ENCODE data around the gene DHX40.
"Not testable (repeated sequence)": the region's sequence is repeated elsewhere in the genome, so short reads cannot be mapped to it uniquely, and the experiment has no call there.

The DHX40 gene

GRCh38 chr17:59632398-59632797 lies 67.0 kb downstream of the DHX40 start:
- DNase-seq (ENCODE audit: low read depth), result no peak

GRCh38 chr17:59633658-59634359 lies 68.4 kb downstream of the DHX40 start:
- no peak for DNase-seq (ENCODE audit: low read depth)

GRCh38 chr17:59634632-59635541 lies 69.5 kb downstream of the DHX40 start:
- no peak for DNase-seq (ENCODE audit: low read depth)

GRCh38 chr17:59637611-59638310 lies 72.4 kb downstream of the DHX40 start:
- no peak for DNase-seq (ENCODE audit: low read depth)

GRCh38 chr17:59638553-59638952 lies 73.1 kb downstream of the DHX40 start:
- no peak for DNase-seq (ENCODE audit: low read depth)

GRCh38 chr17:59641799-59642484 lies 76.5 kb downstream of the DHX40 start:
- no peak for DNase-seq (ENCODE audit: low read depth)

- DNase-seq (ENCODE audit: low read depth), result no peak
These were observed 77.2 kb downstream of the DHX40 start for GRCh38 chr17:59642565-59642964.

- DNase-seq (ENCODE audit: low read depth), result no peak
These were observed 78.0 kb downstream of the DHX40 start for GRCh38 chr17:59643159-59644140.

- no peak for DNase-seq (ENCODE audit: low read depth)
These were observed 81.9 kb downstream of the DHX40 start for GRCh38 chr17:59647288-59647687.

GRCh38 chr17:59649886-59650285 lies 84.5 kb downstream of the DHX40 start:
- DNase-seq (ENCODE audit: low read depth), result no peak

- DNase-seq (ENCODE audit: low read depth), result no peak
These were observed 85.2 kb downstream of the DHX40 start for GRCh38 chr17:59650642-59651041.

- no peak for DNase-seq (ENCODE audit: low read depth)
These were observed 85.9 kb downstream of the DHX40 start for GRCh38 chr17:59651346-59651745.

- DNase-seq (ENCODE audit: low read depth), result no peak
These were observed 86.7 kb downstream of the DHX40 start for GRCh38 chr17:59652119-59652518.

- DNase-seq (ENCODE audit: low read depth), result not testable (repeated sequence)
These were observed 91.2 kb downstream of the DHX40 start for GRCh38 chr17:59656624-59657023.

Data from CMK (cell line).